Mucosa of stomach (tissue), 1 donor: ENCODE results near the gene ALKBH8.
"Not testable (repeated sequence)": the region's sequence is repeated elsewhere in the genome, so short reads cannot be mapped to it uniquely, and the experiment has no call there.

Source experiments
- H3K27me3 ChIP-seq: one replicate; pipeline ENCODE4 v1.7.0; 2013; ENCODE audit warnings: mild to moderate bottlenecking, low read length; ENCODE audit not compliant: control insufficient read depth, insufficient read depth
- H3K36me3 ChIP-seq: one replicate; pipeline ENCODE4 v1.7.0; 2013; ENCODE audit warnings: low read length; ENCODE audit not compliant: control insufficient read depth, insufficient read depth
- H3K4me1 ChIP-seq: one replicate; pipeline ENCODE4 v1.7.0; 2013; ENCODE audit warnings: mild to moderate bottlenecking, low read length; ENCODE audit not compliant: control insufficient read depth, insufficient read depth
- H3K4me3 ChIP-seq: one replicate; pipeline ENCODE4 v1.7.0; 2013; ENCODE audit warnings: low read length
- H3K9ac ChIP-seq: one replicate; pipeline ENCODE4 v1.7.0; 2013; ENCODE audit warnings: mild to moderate bottlenecking, low read length, moderate library complexity
- H3K9me3 ChIP-seq: one replicate; pipeline ENCODE4 v1.7.0; 2013; ENCODE audit warnings: mild to moderate bottlenecking, low read length, moderate library complexity; ENCODE audit not compliant: control insufficient read depth
- donor health status: Pancreatic carcinoma.

ALKBH8 gene

DNA sequence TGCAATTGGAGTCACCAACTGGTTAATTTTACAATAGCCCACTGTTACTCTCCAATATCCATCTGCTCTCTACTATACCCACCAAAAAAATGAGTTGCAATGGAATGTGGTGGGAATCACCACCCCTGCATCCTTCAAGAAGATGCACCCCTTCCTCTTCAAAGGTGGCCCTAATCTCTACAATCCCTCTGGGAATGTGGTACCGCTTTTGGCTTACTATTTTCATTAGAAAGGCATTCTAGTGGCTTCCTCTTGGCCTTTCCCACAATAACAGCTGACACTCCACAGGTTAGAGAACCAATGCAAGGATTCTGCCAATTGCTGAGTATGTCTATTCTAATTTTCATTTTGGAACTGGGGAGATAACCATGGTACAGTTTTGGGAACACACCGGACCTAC, 74.7 kb downstream of the ALKBH8 start:
- H3K4me1 ChIP-seq, result no peaks in the 10 kb centered on the region
- no peaks in the 10 kb centered on the region for H3K36me3 ChIP-seq
- no peaks in the 10 kb centered on the region for H3K9me3 ChIP-seq
- H3K27me3 ChIP-seq, result no peaks in the 10 kb centered on the region
- no peak overlapping the region for H3K9ac ChIP-seq
- H3K4me3 ChIP-seq, result no peak overlapping the region

DNA sequence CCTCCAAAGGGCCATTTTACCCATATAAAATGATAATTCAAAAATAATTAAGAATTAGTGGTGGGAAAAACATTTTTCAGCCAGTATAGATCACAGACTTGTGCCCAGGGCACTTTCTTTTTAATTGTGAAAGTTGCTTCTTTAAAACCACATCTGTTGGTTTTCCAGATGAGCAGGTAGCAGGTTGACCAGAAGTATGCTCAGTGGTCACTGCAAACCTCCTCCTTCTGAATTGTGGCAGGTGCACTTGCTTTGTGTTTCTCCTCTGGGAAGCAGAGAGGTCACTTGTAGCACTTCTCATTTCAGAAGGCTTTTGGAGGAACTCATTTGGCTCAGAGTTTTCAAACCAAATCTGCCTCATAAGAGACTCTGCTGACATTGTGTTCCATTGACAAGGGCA, 83.3 kb downstream of the ALKBH8 start:
- H3K4me3 ChIP-seq, result no peak overlapping the region
- no peak overlapping the region for H3K9ac ChIP-seq
- no peaks in the 10 kb centered on the region for H3K4me1 ChIP-seq
- no peaks in the 10 kb centered on the region for H3K9me3 ChIP-seq
- H3K27me3 ChIP-seq, result no peaks in the 10 kb centered on the region
- no peaks in the 10 kb centered on the region for H3K36me3 ChIP-seq

DNA sequence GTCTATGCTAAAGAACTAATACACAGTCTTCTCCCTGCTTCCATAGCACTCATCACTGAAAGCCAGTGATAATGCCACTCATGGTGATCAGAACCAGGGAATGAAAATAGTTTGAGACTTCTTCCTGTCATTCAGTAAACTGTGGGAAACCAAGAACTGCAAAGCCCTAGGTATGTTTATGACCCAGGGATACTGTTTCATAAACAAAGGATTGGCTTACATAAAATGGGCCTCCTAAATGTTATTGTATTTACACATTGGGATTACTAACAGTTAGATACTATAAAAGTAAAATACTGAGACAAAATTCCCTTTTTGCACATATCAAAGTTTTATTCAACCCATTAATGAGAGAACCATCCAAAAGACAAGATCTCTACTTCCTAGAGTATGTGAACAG, 86.6 kb downstream of the ALKBH8 start:
- H3K9ac ChIP-seq, result no peak overlapping the region
- no peak overlapping the region for H3K4me3 ChIP-seq
- no peaks in the 10 kb centered on the region for H3K9me3 ChIP-seq
- H3K27me3 ChIP-seq, result no peaks in the 10 kb centered on the region
- no peaks in the 10 kb centered on the region for H3K4me1 ChIP-seq
- no peaks in the 10 kb centered on the region for H3K36me3 ChIP-seq

DNA sequence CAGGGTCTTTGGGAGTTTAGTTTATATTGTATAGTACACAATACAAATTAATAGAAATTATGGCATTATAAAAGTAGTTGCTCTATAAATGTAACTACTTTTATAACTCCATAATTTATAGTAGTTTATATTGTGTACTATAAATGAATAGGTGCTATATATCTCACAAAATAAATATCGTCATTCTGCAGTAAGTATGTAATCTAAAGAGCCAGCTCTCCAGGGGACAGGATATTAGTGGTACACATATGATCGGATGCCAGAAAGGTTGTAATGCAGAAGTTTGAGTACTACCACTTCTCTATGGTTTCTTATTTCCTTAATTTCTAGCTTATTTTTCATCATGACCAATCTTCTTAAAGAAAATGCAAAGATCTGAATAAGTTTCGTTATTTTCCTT, 87.7 kb downstream of the ALKBH8 start:
- no peaks in the 10 kb centered on the region for H3K36me3 ChIP-seq
- H3K4me3 ChIP-seq, result no peak overlapping the region
- no peaks in the 10 kb centered on the region for H3K4me1 ChIP-seq

DNA sequence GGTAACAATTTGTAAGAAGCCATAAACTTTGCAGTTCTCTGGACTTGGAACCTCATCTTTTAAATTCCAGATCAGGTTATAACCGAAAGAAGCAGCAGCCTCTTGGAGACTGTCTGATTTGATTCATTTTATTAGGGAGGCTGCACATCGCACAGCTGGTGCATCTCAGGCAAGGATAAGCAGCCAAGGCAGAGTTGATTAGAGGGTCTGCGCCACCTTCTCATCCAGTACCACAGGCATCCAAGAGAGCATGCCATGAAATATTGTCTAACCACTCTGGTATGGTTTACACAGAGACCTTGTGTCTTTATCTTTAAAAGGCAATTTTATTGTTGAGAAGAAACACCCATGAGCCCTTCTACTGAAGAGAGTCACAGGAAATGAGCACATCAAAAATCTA, 91.7 kb downstream of the ALKBH8 start:
- no peaks in the 10 kb centered on the region for H3K4me1 ChIP-seq
- no peaks in the 10 kb centered on the region for H3K36me3 ChIP-seq
- H3K4me3 ChIP-seq, result no peak overlapping the region

More for the DNA sequence above, 87.7 kb downstream of the ALKBH8 start:
- Histone ChIP-seq H3K27me3 (no peaks in the 10 kb centered on the region), H3K9me3 (no peaks in the 10 kb centered on the region), H3K9ac (no peak overlapping the region)

DNA sequence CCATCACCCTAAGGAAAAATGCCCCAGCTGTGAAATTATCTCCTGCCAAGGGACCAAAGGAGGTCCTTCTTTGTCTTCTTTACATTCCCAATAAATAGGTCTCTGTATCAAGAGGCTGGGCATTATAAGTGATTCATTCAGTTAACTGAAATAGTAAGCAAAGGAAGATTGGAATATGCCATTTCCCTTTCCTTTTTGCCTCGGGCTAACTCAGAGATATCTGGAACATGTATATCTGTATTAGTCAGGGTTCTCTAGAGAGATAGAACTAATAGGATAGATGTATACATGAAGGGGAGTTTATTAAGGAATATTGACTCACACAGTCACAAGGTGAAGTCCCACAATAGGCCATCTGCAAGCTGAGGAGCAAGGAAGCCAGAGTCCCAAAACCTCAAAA, 92.6 kb downstream of the ALKBH8 start:
- Histone ChIP-seq H3K9ac (no peak overlapping the region), H3K36me3 (no peaks in the 10 kb centered on the region), H3K9me3 (no peaks in the 10 kb centered on the region), H3K4me1 (no peaks in the 10 kb centered on the region), H3K4me3 (no peak overlapping the region), H3K27me3 (no peaks in the 10 kb centered on the region)

More for the DNA sequence above, 91.7 kb downstream of the ALKBH8 start:
- no peaks in the 10 kb centered on the region for H3K9me3 ChIP-seq
- no peak overlapping the region for H3K9ac ChIP-seq
- H3K27me3 ChIP-seq, result no peaks in the 10 kb centered on the region

DNA sequence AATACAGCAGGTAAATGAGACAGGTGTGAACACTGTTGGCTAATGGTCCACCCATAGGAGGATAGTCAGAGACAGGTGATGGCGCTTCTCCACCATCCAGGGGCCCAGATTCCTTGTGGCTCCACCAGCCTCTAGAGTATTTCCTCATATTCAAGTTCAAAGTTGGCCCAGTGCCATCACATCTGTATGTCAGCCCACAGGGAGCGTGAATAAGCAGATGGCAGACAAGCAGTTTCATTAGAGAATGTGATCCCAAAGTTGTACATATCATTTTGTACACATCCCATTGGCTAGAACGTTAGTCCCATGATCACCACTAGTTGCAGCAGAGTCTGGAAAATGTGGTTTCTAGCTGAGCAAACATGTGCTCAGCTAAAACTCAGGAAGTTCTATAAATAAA, 96.9 kb downstream of the ALKBH8 start:
- Histone ChIP-seq H3K9me3 (no peaks in the 10 kb centered on the region), H3K4me1 (no peaks in the 10 kb centered on the region), H3K27me3 (peaks cover 2% of the 10 kb centered on the region), H3K36me3 (no peaks in the 10 kb centered on the region), H3K9ac (no peak overlapping the region), H3K4me3 (no peak overlapping the region)

DNA sequence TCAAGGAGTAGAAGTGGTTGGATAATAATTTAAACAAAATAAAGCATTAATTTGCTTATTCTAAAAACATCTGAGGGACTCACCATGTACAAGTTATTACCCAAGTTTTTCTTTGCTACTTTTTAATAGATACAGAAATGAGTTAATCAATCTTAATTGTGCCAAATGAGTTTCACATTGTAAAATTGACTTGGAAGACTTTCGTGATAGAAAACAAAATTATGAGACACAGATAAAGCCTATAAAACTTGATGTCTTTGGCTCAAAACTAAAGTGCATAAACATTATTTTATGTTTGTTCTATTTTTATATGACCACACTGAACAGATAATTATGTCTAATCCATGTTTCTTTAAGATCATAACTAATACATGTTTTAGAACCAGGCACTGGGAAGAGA, 97.8 kb downstream of the ALKBH8 start:
- H3K4me3 ChIP-seq, result no peak overlapping the region
- H3K9ac ChIP-seq, result no peak overlapping the region
- no peaks in the 10 kb centered on the region for H3K9me3 ChIP-seq
- no peaks in the 10 kb centered on the region for H3K4me1 ChIP-seq
- peaks cover 2% of the 10 kb centered on the region for H3K27me3 ChIP-seq
- H3K36me3 ChIP-seq, result no peaks in the 10 kb centered on the region

DNA sequence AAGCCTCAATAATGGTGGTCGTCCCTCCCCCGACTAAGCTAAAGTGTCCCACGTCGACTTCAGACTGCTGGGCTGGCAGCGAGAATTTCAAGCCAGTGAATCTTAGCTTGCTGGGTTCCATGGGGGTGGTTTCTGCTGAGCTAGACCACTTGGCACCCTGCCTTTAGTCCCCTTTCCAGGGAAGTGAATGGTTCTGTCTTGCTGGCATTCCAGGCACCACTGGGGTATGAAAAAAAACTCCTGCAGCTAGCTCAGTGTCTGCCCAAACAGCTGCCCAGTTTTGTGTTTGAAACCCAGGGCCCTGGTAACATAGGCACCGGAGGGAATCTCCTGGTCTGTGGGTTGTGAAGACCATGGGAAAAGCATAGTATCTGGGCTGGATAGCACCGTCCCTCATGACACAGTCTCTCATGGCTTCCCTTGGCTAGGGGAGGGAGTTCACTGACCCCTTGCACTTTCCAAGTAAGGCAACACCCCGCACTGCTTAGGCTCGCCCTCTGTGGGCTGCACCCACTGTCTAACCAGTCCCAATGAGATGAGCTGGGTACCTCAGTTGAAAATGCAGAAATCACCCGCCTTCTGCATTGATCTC, 99.2 kb downstream of the ALKBH8 start:
- not testable (repeated sequence) for H3K27me3 ChIP-seq, H3K4me3 ChIP-seq, H3K4me1 ChIP-seq, H3K9me3 ChIP-seq, H3K36me3 ChIP-seq, H3K9ac ChIP-seq

DNA sequence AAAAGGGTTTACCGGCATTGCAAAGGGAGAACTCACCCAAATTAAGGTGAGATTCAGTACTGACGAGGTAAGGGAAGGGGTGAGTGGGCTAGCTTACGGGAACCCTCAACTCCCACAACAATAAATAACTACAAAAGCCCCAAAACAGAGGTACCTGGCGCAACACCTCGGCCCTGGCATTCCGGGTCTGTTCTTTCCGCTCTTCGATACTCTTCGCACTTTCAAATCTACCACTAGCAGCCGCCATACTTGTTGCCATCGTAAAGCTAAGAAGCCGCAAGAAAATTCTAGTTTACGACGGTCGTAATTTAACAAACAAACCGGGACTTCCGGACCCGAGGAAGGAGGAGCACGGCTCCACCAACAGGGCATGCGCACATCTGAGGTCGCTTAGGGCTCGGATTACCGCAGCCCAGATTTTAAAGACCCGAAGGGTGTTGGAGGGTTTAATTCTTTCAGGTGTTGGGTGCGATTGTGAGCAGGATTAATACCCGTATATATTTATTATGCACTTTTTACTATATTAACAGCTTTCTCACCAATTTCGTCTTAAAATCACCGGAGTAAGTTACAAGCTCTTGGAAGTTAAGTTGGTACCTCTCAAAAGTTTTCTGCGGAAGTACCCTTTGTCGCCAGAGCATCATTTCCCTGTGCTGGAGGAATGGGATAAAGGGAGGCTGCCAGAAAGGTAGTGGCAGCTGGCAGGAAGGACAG, 107.8 kb downstream of the ALKBH8 start, which contains the start of gene CWF19L2:
CWF19L2 (minus strand) TSS at position 268 of the 714 bp plus-strand sequence; CDS start at position 259, 9 bp downstream.
- no peaks in the 10 kb centered on the region for H3K27me3 ChIP-seq

DNA sequence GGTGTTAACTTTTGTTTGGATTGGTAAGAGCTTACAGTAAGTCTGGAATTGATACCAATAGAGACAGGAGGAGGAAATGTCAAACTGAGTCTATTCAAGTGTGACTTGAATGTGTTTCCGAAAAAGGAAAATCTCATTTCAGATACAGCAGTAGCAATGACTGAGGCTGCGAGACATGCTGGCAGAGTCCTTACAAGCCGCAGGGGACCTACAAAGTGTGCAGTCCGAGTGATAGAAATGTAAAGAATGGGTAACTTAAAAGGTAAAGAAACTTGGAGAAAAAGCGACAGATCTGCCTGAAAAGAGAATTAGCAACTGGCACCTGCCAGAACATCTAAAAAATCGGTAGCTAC, 108.4 kb downstream of the ALKBH8 start:
- peak overlapping the region; percentile 82 for H3K9ac ChIP-seq
- H3K4me1 ChIP-seq, result no peaks in the 10 kb centered on the region
- no peaks in the 10 kb centered on the region for H3K36me3 ChIP-seq
- H3K4me3 ChIP-seq, result peak overlapping the region; percentile 71
- no peaks in the 10 kb centered on the region for H3K27me3 ChIP-seq
- H3K9me3 ChIP-seq, result no peaks in the 10 kb centered on the region

More for the DNA sequence above, 107.8 kb downstream of the ALKBH8 start, which contains the start of gene CWF19L2:
- Histone ChIP-seq H3K9ac (peak within 1 kb of the TSS; percentile 82), H3K4me1 (no peaks in the 10 kb centered on the region), H3K9me3 (no peaks in the 10 kb centered on the region), H3K4me3 (peak within 1 kb of the TSS; percentile 71), H3K36me3 (no peaks in the 10 kb centered on the region)

DNA sequence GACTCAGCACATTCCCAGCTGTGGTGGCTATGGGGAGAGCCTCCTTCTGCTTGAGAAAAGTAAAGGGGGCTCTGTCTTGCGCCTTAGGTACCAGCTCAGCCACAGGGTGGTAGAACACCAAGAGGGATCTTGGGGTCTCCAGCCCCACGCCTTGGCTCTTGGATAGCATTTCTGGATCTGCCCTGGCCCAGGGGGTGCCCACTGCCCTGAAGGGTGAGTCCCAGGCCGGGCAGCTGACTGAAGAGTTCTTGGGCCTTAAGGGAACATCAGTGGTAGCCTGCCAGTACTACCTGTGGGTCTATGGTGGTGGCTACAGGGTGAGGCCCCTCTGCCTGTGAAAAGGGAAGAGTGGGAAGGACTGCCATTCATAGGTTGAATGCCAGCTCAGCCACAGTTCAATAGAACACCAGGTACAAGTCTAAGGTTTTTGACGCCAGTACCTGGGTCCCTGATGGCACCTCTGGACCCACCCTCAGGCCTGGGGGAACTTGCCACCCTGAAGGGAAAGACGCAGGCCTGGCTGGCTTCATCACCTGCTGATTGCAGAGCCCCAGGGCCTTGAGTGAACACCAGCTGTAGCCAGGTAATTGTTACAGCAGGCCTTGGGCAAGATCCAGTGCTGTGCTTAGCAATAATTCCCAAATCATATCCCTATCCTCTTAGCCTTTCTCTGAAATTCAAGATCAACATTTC, 111.8 kb downstream of the ALKBH8 start:
- Histone ChIP-seq H3K4me1 (no peaks in the 10 kb centered on the region), H3K36me3 (no peaks in the 10 kb centered on the region), H3K9me3 (no peaks in the 10 kb centered on the region), H3K4me3 (no peak overlapping the region), H3K27me3 (no peaks in the 10 kb centered on the region), H3K9ac (no peak overlapping the region)
